MM.1S (cell line): ENCODE data around the gene DMWD.

Experiments used
- DNase-seq: peaks from one replicate; pipeline ENCODE4 v3.0.0-alpha.2; 2015
- H2AFZ ChIP-seq: fragments of 300-600 bp; sonication (generic); 2 replicates; pipeline ENCODE4 v1.6.0; 2016; ENCODE audit warnings: antibody characterized with exemption, low read length
- H3F3A ChIP-seq: fragments of 300-600 bp; sonication (generic); 2 replicates; pipeline ENCODE4 v1.6.1; 2016; ENCODE audit warnings: mild to moderate bottlenecking, antibody characterized with exemption, low read length, moderate library complexity, mixed read lengths; ENCODE audit not compliant: insufficient read depth
- H3K27ac ChIP-seq: fragments of 300-600 bp; sonication (generic); 2 replicates; pipeline ENCODE4 v1.5.1; 2016; ENCODE audit warnings: mild to moderate bottlenecking, low read length
- H3K27me3 ChIP-seq: fragments of 300-600 bp; sonication (generic); replicated peaks from 2 replicates; pipeline ENCODE4 v1.6.0; 2016; ENCODE audit warnings: low read length; ENCODE audit not compliant: insufficient read depth
- H3K36me3 ChIP-seq: fragments of 300-600 bp; sonication (generic); replicated peaks from 2 replicates; pipeline ENCODE4 v1.6.1; 2016; ENCODE audit warnings: mild to moderate bottlenecking, low read length, mixed read lengths; ENCODE audit not compliant: insufficient read depth
- H3K4me1 ChIP-seq: fragments of 300-600 bp; sonication (generic); 2 replicates; pipeline ENCODE4 v1.6.1; 2016; ENCODE audit warnings: low read length, mixed read lengths
- H3K4me2 ChIP-seq: fragments of 300-600 bp; sonication (generic); 2 replicates; pipeline ENCODE4 v1.6.0; 2016; ENCODE audit warnings: low read depth, low read length
- H3K4me3 ChIP-seq: fragments of 300-600 bp; sonication (generic); 2 replicates; pipeline ENCODE4 v1.5.1; 2016; ENCODE audit warnings: low read length, mixed read lengths
- H3K79me2 ChIP-seq: fragments of 300-600 bp; sonication (generic); 2 replicates; pipeline ENCODE4 v1.6.1; 2016; ENCODE audit warnings: mixed run types, low read length, mixed read lengths
- H3K9ac ChIP-seq: fragments of 300-600 bp; sonication (generic); 2 replicates; pipeline ENCODE4 v1.6.1; 2016; ENCODE audit warnings: low read length, mixed read lengths
- H3K9me2 ChIP-seq: fragments of 300-600 bp; sonication (generic); replicated peaks from 2 replicates; pipeline ENCODE4 v1.6.1; 2016; ENCODE audit warnings: mild to moderate bottlenecking, low read length, mixed read lengths; ENCODE audit not compliant: insufficient read depth
- H3K9me3 ChIP-seq: fragments of 300-600 bp; sonication (generic); replicated peaks from 2 replicates; pipeline ENCODE4 v1.6.1; 2016; ENCODE audit warnings: mild to moderate bottlenecking, low read length, mixed read lengths; ENCODE audit not compliant: insufficient read depth
- H4K20me1 ChIP-seq: fragments of 300-600 bp; sonication (generic); 2 replicates; pipeline ENCODE4 v1.6.1; 2016; ENCODE audit warnings: mild to moderate bottlenecking, low read length, moderate library complexity, mixed read lengths; ENCODE audit not compliant: insufficient read depth
- EZH2 ChIP-seq: fragments of 300-600 bp; sonication (generic); optimal IDR thresholded peaks from 2 replicates; pipeline ENCODE3; 2017; ENCODE audit warnings: low read depth, mild to moderate bottlenecking, antibody characterized with exemption, low read length, mixed read lengths
- EZH2phosphoT487 ChIP-seq: fragments of 300-600 bp; sonication (generic); IDR thresholded peaks from 2 replicates; pipeline ENCODE4 v1.6.1; 2018; ENCODE audit warnings: antibody characterized with exemption, low read length
- TF ChIP-seq, protein P1 (sequence below): fragments of 300-600 bp; sonication (generic); IDR thresholded peaks from 2 replicates; pipeline ENCODE4 v1.5.1; 2016; ENCODE audit warnings: antibody characterized with exemption, low read length, mixed read lengths

The DMWD gene

DNA sequence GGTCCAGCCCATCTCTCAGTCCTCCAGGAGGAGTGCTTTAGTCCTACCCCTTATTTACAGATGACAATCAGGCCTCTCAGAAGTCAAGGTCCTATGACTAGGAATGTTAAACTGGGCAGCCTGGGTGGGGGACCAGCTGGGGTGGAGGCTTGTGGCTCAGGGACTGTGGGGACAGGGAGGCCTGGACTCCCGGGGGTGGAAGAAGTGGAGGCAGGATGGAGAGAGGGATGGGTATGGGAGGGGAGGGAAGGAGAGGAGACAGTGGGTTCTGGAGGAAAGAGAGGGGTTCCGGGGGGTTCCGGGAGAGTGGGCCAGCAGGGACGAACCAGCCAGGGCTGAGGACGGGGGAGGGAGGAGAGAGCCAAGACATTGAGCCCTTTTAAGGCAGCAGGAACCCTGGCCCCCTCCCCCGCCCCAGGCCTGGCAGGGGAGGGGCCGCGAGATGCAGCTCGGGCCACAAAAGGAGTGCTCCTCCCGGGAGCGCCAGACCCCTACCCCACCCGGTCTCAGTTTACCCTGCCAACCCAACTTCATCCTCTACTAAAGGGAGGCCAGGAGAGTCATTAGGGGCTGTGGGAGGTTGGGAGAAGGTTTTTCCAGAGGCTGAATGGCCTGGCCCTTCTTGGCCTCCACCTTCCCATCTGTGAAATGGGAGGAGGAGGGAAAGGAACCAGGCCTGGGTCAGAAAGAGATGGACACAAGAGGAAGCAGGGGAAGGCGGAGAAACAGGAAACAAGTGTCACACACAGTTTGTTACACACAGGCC is 12.0 kb downstream of the DMWD start:
- TF ChIP-seq EZH2phosphoT487 (no peak), EZH2 (no peak)
- TF ChIP-seq, protein P1, sequence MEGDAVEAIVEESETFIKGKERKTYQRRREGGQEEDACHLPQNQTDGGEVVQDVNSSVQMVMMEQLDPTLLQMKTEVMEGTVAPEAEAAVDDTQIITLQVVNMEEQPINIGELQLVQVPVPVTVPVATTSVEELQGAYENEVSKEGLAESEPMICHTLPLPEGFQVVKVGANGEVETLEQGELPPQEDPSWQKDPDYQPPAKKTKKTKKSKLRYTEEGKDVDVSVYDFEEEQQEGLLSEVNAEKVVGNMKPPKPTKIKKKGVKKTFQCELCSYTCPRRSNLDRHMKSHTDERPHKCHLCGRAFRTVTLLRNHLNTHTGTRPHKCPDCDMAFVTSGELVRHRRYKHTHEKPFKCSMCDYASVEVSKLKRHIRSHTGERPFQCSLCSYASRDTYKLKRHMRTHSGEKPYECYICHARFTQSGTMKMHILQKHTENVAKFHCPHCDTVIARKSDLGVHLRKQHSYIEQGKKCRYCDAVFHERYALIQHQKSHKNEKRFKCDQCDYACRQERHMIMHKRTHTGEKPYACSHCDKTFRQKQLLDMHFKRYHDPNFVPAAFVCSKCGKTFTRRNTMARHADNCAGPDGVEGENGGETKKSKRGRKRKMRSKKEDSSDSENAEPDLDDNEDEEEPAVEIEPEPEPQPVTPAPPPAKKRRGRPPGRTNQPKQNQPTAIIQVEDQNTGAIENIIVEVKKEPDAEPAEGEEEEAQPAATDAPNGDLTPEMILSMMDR = no peak
- no peak overlapping the region for H3K9ac ChIP-seq

DNA sequence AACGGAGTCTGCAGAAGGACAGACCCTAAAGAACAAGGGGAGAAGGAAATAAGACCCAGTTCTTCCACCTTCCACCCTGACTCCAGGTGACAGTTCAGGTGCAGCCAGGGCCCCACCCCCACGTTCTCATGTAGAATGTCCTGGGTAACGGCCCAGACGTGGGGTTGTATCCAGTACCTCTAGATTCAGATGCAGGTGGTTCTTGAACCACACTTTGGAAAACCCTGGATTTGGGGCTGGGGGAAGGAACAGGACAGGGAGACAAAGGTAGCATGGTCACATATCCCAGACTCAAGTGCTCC is 12.5 kb downstream of the DMWD start:
- H3K36me3 ChIP-seq = no peaks in the 10 kb centered on the region
- no peak overlapping the region for H3K27ac ChIP-seq
- TF ChIP-seq EZH2phosphoT487 (no peak), EZH2 (no peak)
- TF ChIP-seq, protein P1 = no peak
- no peak for DNase-seq
- 0 out of 2 replicates have a peak, but pooled peaks cover 6% of the 10 kb centered on the region for H3K4me1 ChIP-seq
- H3F3A ChIP-seq = peaks cover 6% of the 10 kb centered on the region; the same call in 1 of the 2 replicates
- H3K9me3 ChIP-seq = no peaks in the 10 kb centered on the region
- no peaks in the 10 kb centered on the region for H3K27me3 ChIP-seq
- H3K9ac ChIP-seq = no peak overlapping the region; the same call in 1 of the 2 replicates
- no peaks in the 10 kb centered on the region for H3K9me2 ChIP-seq
- peak overlapping the region; percentile 17; the same call in 1 of the 2 replicates for H3K4me3 ChIP-seq
- no peaks in the 10 kb centered on the region for H4K20me1 ChIP-seq
- no peaks in the 10 kb centered on the region for H3K79me2 ChIP-seq
- H2AFZ ChIP-seq = no peak overlapping the region
- H3K4me2 ChIP-seq = peak overlapping the region; percentile 38

More for the DNA sequence above, 12.0 kb downstream of the DMWD start:
- H2AFZ ChIP-seq = no peak overlapping the region
- no peak overlapping the region for H3K4me3 ChIP-seq
- H3F3A ChIP-seq = peaks cover 6% of the 10 kb centered on the region; the same call in 1 of the 2 replicates
- no peaks in the 10 kb centered on the region for H3K9me3 ChIP-seq
- no peak overlapping the region for H3K4me2 ChIP-seq
- H4K20me1 ChIP-seq = no peaks in the 10 kb centered on the region
- no peaks in the 10 kb centered on the region for H3K27me3 ChIP-seq
- no peaks in the 10 kb centered on the region for H3K79me2 ChIP-seq
- no peaks in the 10 kb centered on the region for H3K36me3 ChIP-seq
- no peak overlapping the region for H3K27ac ChIP-seq
- 0 out of 2 replicates have a peak, but pooled peaks cover 6% of the 10 kb centered on the region for H3K4me1 ChIP-seq
- H3K9me2 ChIP-seq = no peaks in the 10 kb centered on the region
- DNase-seq = no peak

DNA sequence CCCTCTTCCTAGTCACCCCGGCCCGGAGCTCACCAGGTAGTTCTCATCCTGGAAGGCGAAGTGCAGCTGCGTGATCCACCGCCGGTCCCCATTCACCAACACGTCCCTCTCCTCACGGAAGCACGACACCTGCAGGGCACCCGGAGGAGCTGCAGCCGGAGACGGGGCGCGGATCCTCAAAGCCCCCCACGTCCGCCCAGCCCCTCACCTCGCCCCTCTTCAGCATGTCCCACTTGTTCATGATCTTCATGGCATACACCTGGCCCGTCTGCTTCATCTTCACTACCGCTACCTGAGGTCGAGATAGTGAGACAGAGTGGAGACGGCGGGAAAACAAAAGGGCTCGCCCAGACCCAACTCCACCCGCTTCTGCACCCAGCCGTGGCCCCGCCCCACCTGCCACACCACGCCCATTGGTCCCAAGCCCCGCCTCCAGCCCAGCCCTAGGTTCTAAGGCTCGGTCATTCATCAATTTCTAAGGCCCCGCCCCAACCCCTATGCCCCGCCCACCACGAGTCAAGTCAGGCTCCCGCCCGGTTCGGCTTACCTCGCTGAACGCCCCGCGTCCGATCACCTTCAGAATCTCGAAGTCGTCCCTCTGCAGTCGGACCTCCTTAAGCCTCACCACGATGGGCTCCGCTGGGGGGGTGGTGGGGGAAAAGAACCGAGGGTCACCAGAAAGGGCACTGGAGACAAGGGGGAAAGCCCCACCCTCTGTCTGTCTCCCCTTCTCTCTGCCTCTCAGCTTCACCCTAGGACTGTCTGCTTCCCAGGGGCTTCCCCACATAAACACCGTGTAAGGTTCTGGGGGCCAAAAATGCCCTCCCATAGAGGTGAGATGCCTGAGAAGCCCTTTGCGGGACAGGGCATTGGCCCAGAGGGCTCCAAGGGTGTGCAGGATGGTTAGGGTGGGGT is 13.2 kb downstream of the DMWD start:
- H2AFZ ChIP-seq = peak overlapping the region; percentile 50
- no peaks in the 10 kb centered on the region for H3K27me3 ChIP-seq
- no peaks in the 10 kb centered on the region for H4K20me1 ChIP-seq
- H3K27ac ChIP-seq = no peak overlapping the region
- 0 out of 2 replicates have a peak, but pooled peaks cover 6% of the 10 kb centered on the region for H3K4me1 ChIP-seq
- H3K9ac ChIP-seq = peak overlapping the region; percentile 5; the same call in 1 of the 2 replicates
- H3K79me2 ChIP-seq = no peaks in the 10 kb centered on the region
- peak overlapping the region; percentile 58 for H3K4me3 ChIP-seq
- no peaks in the 10 kb centered on the region for H3K36me3 ChIP-seq
- peak overlapping the region; percentile 81 for H3K4me2 ChIP-seq
- no peaks in the 10 kb centered on the region for H3K9me2 ChIP-seq
- H3F3A ChIP-seq = peaks cover 6% of the 10 kb centered on the region; the same call in 1 of the 2 replicates
- peak; percentile 84 for DNase-seq
- TF ChIP-seq, protein P1 = peak; percentile 64
- TF ChIP-seq EZH2phosphoT487 (no peak), EZH2 (no peak)
- no peaks in the 10 kb centered on the region for H3K9me3 ChIP-seq
